Nucleus accumbens (tissue), 56 donors: ENCODE measurements around the gene GLCE.

Experiments
- DNase-seq, 56 donors: peaks; one replicate each; lab custom pipeline; 2025; lab: John Stamatoyannopoulos, UW

The GLCE gene

DNA sequence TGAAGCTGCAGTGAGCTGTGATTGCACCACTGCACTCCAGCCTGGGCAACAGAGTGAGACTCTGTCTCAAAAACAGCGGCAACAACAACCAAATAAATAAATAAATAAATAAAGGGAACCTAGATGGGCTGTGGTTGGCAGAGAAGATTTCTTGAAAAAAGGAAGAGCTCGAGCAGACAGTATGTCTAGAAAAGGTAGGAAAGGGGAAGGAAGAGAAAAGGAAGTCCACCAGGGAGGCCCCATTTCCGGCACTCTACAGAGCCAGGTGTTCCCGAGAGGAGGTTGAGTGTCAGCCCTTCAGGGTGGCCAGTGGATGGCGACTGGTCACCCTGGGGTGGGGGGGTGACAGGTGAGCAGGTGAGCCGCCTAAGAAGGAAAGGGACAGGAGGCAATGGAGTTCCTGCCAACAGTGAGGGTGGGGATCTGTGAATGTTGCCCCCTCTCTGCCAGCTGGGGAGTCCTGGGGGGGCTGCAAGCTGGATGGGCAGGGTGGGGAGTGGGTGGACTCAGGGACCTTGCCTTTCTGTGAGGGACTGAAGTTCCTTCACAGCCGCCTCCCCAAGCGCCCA, 153.1 kb downstream of the GLCE start:
- DNase-seq, result no peak

DNA sequence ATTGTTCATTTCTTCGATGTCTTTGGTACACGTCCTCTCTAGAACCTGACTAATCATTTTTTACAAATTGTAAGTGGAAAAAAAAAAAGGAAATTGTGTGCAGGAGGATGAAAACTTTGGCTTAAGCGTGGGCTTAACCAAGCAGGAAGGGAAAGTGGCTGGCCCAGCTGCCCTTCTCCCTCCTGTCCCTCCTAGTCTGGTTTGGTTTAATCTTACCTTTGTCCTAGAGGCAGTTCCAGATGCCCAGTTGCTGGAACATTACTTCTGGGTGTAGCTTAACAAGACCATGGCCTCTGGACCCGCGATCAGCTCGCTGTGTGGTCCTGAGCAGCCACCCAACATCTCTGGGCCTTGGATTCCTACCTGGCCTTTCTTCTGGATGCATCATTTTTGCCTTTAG, 153.7 kb downstream of the GLCE start:
- no peak for DNase-seq

DNA sequence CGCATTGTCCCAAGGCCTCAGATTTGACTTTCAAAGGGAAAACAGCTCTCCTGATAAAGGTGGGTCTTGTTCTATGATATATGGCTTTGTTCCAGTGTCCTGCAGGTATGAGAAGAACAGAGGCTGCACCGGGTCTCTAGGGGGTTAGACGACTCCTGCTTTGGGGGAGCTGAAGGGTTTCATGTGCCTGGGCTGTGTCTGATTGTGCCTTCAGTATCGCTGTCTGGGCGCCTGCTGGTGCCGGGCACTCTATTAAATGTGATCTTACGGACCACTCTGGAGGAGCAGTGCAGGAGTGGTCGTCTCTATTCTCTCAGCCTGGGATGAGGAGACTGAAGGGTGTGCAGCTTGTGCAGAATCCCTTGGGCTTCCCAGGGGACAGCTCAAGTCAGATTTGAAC, 154.3 kb downstream of the GLCE start:
- no peak for DNase-seq

DNA sequence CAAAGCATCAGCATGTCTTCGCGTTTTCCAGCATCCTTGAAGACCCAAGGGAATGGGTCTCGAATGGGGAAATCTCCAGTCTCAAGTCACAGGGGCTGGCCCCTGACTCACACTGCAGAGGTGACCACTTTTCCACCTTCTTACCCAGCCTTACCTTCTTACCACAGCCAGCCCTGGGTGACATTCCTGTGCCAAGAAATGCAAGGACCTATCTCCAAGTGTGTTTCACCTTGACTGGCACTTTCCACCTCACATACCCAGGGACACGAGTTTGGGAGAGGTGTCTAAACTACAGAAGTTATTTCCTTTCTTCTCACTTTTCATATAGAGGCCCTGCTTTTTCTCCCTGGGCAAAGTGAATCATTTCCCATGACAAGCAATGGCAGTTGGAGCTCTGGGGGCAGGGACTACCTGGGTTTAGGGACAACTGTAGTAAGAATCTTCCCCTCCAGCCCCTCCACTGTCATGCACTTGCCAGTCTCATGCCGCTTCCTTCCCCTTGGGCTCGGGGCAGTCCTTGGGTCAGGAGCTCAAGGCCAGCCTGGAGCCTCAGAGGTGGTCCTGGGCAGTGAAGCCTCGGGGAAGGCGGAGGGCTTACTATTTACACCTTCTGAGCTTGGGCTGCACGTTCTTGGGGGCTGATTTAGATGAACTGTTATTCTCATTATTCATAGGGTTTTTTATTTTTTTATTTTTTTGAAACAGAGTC, 155.1 kb downstream of the GLCE start:
- DNase-seq, result no peak

DNA sequence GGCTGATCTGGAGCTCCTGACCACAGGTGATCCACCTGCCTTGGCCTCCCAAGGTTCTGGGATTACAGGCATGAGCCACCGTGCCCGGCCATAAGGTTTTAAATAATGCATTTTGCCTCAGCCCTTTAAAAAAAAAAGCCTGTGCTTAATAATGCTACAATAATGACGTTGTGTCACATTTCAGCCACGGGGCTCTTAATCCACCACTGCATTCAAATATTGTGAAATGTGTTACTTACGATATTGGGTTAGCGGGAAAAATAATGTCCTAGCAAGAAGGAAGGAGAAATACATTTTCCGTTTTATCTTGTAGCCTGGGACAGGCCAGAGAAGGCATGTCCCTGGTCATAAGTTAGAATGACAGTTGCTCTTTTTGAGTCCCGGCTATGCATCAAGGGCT, 155.9 kb downstream of the GLCE start:
- no peak for DNase-seq

DNA sequence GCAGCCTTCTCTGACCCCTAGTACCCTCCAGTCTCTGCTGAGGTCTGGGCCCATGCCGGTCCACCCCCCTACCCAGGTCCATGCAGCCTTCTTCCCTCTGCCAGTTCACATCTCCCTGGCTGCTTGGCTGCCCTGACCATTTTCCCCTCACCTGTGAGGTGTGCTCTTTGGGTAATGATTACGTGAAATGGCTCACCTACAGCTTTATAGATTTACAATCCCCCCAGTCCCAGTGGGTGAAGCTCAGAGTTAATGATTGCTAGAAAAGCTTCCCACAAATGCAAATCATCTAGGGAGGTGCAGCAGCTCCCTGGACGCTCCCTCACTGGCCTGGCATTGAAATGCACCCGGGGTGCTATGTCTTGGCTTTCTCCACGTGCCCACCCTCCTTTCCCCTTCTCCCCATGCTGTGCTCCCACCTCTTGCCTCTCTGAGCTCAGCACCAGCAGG, 157.0 kb downstream of the GLCE start:
- DNase-seq, result no peak

DNA sequence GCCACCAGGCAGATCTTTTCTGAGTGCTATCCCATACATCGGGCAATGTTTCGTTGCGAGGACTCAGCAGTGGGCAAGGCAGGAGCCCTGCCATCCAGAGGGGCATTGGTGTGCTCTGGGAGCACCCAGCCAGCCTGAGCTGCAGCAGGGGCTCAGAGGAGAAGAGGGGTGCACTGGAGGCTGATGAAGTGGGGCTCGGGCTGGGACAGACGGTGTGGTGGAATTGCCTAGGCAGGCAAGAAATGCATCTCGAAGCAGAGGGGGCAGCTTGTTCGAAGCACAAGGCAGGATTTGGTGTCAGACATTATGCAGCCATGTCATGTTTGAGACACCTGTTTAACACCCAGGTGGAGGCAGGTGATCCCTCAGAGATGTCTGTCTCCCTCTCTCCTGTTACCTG, 157.6 kb downstream of the GLCE start:
- DNase-seq, result no peak

DNA sequence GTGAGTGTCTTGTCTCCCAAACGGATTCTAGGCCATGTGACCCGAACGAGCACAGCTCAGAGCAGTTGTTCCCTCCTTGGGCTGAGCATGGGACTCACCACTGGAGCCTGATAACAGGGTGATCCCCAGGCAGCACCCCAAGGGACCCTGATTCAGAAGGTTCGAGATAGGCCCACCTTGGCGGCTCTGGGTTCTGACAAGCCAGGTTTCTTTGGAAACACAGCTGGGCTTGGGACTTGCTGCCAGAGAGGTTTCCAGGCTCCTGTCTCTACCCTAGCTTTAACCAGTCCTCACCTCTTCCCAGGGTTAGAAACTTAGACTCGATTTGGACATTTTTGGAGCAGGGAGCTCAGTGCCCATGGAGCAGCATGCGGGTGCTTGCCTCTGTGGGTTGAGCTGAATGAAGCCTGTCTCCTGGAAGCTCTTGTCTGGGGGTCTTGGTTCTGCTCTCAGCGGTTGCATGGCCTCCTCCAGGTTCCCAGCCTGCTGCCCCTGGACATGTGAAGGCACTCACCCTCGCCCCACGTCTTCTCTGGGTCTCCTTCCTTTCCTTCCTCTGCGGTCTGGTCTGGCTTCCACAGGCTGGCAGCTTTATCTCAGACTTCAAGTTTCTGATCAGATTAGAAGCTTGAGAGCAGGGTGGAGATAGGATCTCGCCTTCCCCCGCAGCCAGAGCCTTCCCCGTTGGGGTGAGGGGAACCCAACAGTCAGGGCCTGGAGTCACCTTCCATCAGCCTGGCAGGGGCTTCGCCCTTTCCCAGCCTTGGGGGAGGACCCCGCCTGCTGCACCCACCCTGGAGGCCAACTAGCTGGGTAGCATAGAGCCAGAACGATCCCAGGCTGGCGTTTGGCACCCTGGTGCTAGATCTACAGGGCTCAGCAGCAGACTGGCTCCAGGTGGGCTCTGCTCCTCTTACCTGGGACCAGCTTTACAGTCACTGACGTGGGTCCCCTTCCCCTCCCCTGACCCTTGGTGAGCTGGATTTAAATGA, 159.2 kb downstream of the GLCE start:
- peak in 1 of 56 donors; percentile 4 for DNase-seq

DNA sequence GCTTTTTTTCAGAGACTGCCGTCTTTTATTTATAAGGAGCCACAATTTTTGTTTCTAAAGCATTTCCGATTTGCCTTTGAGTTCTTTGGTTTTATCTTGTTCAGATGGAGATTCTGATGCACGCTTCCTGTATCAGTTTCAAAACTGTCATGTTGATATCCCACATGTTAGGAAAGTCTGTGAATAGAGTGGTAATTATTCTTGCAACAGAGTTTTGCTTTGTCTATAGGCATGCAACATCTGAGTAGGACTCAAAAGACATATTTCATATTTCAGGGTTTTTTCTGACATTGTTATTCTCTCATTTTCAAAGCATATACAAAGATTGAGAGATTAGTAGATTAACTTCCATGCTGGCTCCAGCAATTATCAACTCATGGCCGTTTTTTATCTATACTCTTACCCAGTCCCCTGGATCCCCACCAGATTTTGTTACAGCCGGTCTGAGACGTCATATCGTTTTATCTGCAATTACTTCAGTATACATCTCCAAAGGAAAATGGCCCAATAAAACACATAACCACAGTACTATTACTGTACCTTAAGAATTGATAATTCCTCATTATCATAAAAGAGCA, 160.6 kb downstream of the GLCE start:
- no peak for DNase-seq
